Astrocyte of the cerebellum (primary cell): ENCODE measurements around the gene CTU2.

Source experiments
- DNase-seq: peaks from one replicate; pipeline ENCODE4 v3.0.0-alpha.2; 2011; ENCODE audit warnings: low read depth
- H3K4me3 ChIP-seq: 2 replicates; pipeline ENCODE4 v1.5.1; 2011; ENCODE audit warnings: mild to moderate bottlenecking, low read depth, low read length, moderate library complexity
- CTCF ChIP-seq: IDR thresholded peaks from 2 replicates; pipeline ENCODE4 v1.5.1; 2012; ENCODE audit warnings: low read length, low read depth, moderate library complexity, mild to moderate bottlenecking; ENCODE audit errors: missing control alignments
- in situ Hi-C: cut with HindIII; loops from 2 replicates; pipeline ENCODE4 v1.10.0; 2017; ENCODE audit warnings: low sequenced_read_pairs

Gene CTU2

GRCh38 chr16:88719267-88719932, 13.1 kb downstream of the CTU2 start:
- H3K4me3 ChIP-seq: no peak overlapping the region
- in situ Hi-C loops: no loop called here
- DNase-seq: no peak
- no peak for TF ChIP-seq CTCF

GRCh38 chr16:88719933-88720296, 13.6 kb downstream of the CTU2 start:
- H3K4me3 ChIP-seq: no peak overlapping the region
- no peak for TF ChIP-seq CTCF
- no peak for DNase-seq
- in situ Hi-C loops: no loop called here

GRCh38 chr16:88720396-88720970, 14.2 kb downstream of the CTU2 start:
- in situ Hi-C loops: no loop called here
- H3K4me3 ChIP-seq: no peak overlapping the region
- TF ChIP-seq CTCF: no peak
- DNase-seq: no peak

- no peak for TF ChIP-seq CTCF
- no peak overlapping the region for H3K4me3 ChIP-seq
- in situ Hi-C loops: no loop called here
- DNase-seq: no peak
These were observed 14.9 kb downstream of the CTU2 start for GRCh38 chr16:88721236-88721635.

- no peak for TF ChIP-seq CTCF
- no peak overlapping the region for H3K4me3 ChIP-seq
- in situ Hi-C loops: no loop called here
These were observed 15.8 kb downstream of the CTU2 start for GRCh38 chr16:88721815-88722755.

GRCh38 chr16:88722784-88723506, 16.6 kb downstream of the CTU2 start:
- TF ChIP-seq CTCF: no peak
- DNase-seq: no peak
- in situ Hi-C loops: no loop called here
- H3K4me3 ChIP-seq: no peak overlapping the region

More at GRCh38 chr16:88721815-88722755, 15.8 kb downstream of the CTU2 start:
- no peak for DNase-seq
